NOMO-1 (cell line): Measurements from ENCODE around the gene TMEM176A.
A peak's percentile ranks its signal among the peaks of the same experiment; 100 is the strongest.
"Not testable (repeated sequence)": the region's sequence is repeated elsewhere in the genome, so short reads cannot be mapped to it uniquely, and the experiment has no call there.

Source experiments
- DNase-seq, 2 experiments: peaks; one replicate each; lab custom pipeline; 2025; ENCODE audit not compliant: unreplicated experiment in 2 of 2; lab: John Stamatoyannopoulos, UW

Gene TMEM176A, protein sequence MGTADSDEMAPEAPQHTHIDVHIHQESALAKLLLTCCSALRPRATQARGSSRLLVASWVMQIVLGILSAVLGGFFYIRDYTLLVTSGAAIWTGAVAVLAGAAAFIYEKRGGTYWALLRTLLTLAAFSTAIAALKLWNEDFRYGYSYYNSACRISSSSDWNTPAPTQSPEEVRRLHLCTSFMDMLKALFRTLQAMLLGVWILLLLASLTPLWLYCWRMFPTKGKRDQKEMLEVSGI

DNA sequence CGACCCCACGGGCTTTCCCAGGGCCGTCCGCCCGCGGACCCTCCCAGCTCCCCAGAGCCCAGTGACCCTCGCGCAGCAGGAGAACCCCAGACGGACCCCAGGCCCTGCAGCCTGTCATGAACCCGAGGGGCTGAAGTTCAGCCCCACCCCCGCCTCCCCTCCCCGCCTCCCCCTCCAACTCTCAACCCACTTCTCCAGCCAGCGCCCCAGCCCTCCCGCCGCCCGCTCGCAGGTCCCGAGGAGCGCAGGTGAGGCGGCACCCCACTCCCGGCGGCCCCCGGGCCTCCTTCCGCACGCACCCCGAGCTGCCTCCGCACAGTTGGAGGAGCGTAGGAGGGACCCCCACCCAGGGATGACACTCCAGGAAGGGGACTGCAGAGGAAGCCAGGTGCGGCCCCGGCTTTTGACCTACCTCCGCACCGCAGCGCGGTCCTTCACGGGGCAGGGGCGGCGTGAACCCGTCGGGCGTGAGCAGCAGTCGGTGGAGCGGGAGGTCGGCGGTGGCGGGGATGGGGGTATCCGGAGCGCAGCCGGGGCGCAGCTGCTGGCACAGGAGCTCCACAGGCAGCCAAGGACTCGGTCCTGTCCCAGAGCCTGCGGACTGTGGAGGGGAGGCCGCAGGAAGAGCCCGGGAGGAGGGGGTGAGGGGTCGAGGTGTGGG, at the start of gene TMEM176A:
TMEM176A (plus strand) TSS at position 189 of the 661 bp plus-strand sequence. CDS start 782 bp downstream, outside the sequence.
- no peak for DNase-seq

DNA sequence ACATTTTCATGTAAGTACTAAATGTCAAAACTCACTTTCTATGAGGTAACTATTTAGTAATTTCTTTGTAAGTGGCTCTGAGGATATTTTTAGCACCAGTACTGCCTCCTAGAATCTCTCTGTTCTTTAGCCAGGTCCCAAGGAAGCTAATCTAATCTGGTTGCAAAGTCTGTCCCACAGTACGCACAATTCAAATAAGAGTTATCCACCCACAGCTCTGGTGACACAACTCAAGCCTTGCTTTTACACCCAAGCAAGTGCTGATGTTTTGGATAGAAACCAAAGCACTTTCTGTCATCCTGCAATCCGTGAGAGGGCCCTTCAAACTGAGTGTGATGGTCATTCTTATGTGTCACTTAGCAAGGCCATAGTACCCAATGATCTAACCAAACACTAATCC, 48.9 kb upstream of the TMEM176A start:
- no peak for DNase-seq

DNA sequence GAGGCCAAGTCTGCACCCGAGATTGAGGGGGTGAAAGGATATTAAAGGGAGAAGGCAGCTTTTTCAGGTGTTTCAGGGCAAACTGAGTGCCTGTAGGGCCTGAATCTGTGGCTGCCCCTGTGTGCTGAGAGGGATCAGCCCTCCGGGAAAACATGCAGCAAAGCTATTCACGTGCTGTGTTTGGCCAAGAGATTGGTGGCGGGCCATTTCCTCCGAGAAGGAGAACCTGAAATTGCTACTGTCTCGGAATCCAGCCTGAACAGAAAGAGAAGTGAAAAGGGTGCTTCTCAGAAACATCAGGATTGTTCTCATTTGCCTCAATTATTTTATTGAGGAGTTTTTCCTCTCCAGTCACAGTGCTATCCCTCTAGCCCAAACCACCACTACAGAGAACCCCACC, 47.3 kb upstream of the TMEM176A start:
- DNase-seq = peak in 1 of 2 experiments; percentile 2

DNA sequence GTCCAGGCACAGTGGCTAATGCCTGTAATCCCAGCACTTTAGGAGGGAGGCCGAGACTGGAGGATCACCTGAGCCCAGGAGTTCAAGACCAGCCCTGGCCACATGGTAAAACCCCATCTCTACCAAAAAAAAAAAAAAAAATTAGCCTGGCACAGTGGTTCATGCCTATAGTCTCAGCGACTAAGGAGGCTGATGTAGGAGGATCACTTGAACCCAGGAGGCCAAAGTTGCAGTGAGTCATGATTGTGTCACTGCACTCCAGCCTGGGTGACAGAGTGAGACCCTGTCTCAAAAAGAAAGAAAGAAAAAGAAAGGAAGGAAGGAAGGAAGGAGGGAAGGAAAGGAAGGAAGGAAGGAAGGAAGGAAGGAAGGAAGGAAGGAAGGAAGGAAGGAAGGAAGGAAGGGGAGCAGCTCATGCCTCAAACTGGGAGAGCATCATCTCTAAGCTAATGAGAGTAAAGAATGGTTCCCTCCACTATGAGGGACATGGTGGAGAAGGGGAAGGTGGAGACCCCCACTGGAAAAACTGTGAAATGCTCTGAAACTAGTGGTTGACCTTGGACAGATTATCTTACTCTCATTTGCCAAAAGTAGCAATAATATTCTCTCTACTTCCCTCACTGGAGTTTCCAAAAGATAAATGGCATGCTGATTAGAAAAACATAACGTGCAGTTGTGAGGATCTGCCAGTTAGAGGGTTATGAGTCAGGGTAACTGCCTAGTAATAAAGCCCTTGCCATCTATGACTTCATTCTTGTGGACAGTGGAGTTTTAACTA, 46.6 kb upstream of the TMEM176A start:
- DNase-seq = peak in 1 of 2 experiments; percentile 43

DNA sequence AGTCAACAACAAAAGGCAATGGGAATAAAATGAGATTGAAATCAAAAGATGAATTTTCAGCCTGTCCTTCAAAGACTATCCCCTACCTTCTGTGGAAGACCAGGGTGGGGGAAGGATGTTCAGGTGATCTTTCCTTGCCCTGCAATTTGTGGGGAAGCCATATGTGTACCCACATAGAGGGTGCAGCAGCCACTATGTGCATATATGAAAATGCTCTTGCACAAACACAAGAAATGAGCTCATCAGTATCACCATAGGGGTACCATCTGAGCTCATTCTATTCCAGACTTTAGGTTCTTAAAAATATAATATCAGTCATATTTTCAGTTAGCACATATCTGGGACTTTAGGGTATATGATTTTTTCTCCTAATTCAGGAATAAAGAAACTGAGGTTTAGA, 45.6 kb upstream of the TMEM176A start:
- DNase-seq = no peak

DNA sequence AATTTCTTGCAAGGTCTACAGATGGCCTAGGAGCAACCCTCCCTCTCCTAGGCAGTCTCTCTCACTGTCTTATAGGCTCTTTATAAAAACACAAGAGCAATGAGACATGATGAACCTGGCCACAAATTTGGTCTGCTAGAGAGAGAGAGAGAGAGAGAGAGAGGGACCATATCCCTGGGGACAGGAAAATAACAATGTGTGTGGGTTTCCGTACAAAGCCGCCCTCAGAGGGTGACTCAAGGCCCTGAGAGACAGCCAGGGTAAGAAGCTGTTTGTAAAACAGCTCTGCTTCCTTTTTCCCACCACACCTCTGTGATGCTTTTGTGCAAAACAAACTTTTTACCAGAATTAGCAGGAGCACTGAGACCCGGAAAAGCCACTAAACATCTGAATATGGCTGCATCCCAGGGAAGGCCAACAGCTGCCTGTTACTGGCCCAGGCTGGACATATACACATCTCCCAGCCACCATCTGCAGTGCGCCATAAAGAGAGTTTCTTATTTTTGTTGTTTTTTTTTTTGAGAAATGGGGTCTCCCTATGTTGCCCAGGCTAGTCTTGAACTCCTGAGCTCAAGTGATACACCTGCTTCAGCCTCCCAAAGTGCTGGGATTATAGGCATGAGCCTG, 45.0 kb upstream of the TMEM176A start:
- no peak for DNase-seq

DNA sequence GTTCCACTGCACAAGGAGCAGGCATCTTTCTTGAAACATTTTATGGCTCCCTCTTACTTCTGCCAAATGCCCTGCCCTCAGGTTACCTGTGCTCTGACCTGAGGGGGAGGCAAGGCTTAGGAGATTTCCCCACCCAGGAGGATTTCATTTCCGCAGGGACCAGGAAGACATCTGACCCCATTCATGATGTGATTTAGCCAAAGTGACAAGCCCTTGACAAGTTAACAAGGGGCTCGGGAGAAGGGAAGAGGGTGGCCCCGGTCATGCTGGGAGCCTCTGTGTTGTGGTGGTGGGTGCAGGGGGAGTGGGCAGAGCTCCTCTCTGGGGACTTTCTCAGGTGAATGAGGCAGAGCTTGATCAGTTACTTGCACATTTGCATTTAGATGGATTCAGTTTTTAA, 44.4 kb upstream of the TMEM176A start:
- DNase-seq = no peak

DNA sequence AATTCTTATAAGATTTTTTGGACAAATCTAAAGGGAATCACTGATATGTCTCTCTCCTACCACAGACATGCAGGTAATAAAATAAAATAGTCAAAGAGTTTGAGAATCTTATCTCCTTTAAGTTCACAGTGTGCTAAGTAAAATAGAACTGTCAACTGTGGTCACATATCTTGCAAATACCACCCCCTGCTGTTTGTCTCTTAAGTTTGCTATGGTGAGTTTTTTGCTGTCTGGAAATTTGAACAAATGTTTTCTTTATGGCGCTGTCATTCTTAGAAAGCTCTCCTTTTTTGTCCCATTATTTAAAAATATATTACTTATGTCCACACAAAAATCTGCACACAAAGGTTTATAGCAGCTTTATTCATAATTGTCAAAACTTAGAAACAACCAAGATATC, 43.7 kb upstream of the TMEM176A start:
- DNase-seq = no peak

DNA sequence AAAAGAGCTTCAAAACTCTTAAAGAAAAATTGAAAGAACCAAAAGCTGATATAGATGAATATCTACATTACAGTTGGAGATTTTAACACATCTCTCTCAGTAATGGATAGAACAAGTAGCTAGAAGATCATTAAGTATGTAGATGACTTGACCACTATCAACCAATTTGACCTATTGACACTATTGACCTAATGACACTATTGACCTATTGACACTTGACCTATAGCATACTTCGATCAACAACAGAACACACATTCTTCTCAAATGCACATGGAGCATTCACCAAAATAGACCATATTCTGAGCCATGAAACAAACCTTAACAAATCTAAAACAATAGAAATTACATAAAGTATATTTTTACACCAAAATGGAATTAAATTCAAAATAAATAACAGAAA, 41.1 kb upstream of the TMEM176A start:
- no peak for DNase-seq

DNA sequence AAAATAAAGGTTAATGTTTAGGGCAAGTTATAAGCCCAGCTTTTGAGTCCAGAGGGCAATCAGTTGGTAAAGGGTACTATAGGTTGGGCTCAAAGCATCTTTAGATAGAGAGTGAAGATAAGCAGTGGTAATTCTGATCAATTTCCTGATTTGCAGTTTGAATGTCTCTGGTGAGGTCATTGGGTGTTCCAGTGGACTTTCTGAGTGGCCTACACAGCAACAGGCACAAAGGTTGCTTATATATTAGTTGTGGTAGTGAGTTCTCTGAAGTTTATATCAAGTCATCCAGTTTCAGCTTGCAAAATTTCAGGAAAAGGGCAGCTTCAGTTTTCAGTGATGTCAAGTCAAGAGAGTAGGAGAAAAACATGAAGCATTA, 34.2 kb upstream of the TMEM176A start:
- DNase-seq = no peak

DNA sequence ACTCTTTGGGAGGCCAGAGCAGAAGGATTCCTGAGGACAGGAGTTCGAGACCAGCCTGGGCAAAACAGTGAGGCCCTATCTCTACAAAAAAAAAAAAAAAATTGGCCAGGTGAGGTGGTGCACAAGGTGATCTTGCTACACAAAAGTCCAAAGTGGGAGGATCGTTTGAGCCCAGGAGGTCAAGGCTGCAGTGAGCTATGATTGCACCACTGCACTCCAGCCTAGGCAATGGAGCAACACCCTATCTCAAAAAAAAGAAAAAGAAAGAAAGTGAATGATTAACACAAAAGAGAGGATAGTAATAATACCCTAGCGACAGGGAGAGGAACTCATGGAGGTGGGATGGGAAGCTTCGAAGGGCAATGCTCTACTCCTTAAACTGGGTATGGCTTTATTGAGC, 30.8 kb upstream of the TMEM176A start:
- DNase-seq = no peak

DNA sequence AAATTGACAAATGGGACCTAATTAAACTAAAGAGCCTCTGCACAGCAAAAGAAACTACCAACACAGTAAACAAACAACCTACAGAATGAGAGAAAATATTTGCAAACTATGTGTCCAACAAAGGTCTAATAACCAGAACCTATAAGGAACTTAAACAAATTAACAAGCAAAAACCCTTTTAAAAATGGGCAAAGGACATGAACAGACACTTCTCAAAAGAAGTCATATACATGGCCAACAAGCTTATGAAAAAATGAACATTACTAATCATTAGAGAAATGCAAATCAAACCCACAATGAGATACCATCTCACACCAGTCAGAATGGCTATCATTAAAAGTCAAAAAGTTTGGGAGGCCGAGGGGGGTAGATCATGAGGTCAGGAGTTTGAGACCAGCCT, 26.4 kb upstream of the TMEM176A start:
- not testable (repeated sequence) for DNase-seq

DNA sequence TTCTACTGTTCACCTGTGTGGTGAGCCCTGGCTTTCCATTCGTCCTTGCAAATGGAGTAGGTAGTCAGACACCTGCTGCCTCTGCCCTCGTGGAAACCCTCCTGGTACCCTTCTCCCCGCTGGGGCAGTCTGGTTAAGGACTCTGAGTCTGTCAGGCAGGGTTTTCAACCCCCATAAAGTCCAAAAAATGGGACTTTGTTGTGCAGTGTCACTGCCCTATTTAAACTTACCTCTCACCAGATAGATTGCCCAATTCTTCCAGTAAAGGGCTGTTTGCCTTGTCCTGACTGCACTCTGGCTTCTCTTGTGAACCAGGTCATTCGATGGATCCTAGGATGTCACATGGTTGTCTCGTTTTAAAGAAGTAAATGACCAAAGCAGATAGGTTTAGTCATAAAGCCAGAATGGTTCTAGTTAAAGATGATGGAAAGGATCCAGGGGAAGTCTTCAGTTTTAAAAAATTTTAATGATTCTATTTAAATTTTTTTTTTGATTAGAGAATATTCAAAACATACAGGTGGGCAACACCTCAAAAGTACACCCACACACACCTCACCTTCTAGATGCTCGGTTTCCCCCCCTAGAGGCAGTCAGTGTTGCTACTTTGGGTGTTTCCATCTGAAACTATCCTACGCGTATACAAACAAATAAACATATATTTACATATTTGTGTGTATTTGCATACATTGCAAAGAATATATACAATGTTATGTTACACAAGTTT, 22.4 kb upstream of the TMEM176A start:
- DNase-seq = no peak

DNA sequence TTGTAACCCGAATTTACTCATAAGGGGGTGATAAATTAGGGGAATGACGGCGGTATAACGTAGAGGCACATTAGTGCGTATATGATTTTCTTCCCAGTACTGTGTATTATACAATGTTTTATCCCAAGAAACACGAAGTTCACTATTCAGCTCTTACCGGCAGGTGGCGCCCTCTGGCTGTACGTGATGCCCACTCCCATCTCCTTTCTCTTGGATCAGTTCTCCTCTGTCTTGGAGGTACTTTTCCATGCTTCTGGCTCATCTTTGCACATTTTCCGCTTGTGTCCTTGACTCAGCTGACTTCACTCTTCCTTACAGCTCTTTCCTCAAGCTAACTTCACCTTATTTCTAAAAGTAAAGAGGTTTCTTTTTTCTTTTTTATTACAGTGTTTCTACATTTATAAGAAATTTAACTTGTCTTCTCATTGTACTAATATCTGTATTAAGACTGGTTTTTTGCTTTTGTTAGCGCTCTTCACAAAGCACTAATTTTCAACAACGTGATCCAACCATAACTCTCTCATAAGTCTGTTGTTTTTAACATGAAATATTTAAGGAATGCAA, 21.7 kb upstream of the TMEM176A start:
- DNase-seq = peak in 1 of 2 experiments; percentile 34

DNA sequence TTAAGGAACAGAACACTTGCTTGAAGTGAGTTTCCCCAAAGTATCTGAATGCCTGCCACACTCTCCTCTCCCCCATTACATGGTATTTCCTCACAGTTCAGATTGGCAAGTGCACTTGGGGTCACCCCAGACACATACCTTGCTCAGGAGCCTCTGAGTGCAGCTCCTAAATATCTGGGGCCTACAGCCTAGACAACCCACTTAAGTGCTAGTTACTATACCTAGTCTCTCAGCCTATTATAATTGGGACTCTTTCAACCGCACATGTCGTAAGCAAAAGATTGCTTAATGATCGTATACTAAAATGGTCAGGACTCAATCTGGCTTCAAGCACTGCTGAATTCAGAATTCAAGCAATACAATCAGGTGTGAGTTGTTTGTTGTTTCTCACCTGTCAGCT, 20.3 kb upstream of the TMEM176A start:
- DNase-seq = peak in 1 of 2 experiments; percentile 36

DNA sequence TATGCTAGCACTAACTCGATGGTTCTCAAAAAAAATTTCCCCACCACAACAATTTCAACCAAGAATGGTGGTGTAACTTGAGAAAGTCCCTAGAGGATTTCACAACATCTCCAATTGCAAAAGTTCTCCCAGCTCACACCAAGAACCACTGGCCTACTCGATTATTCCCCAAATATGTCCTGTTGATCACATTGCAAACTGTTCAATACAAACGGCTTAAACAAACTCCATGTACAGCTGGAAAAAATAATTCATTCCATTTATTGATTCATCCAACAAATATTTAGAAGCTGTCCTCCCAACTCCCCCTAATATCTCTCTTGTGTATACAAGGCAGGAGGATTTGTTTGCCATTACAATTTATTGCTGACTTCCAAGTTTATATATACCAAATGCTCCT, 19.5 kb upstream of the TMEM176A start:
- DNase-seq = no peak

DNA sequence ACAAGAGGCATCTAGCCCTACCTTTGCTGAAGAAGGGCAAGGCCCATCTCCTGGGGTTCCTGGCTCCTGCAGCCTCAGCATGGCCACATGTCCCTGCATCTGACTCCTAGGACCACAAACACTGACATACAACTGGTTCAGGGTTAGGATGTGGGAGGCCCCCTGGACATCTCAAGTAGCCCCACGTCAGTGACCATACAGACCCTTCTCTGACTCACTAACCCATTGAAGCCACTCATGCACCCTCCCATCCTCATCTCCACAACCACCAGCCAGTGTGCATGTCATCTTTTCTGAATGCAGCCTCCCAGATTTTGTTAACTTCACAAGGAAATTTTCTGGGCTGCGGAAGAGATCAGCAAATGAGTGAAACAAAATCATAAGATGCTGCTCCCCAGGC, 18.6 kb upstream of the TMEM176A start:
- no peak for DNase-seq

DNA sequence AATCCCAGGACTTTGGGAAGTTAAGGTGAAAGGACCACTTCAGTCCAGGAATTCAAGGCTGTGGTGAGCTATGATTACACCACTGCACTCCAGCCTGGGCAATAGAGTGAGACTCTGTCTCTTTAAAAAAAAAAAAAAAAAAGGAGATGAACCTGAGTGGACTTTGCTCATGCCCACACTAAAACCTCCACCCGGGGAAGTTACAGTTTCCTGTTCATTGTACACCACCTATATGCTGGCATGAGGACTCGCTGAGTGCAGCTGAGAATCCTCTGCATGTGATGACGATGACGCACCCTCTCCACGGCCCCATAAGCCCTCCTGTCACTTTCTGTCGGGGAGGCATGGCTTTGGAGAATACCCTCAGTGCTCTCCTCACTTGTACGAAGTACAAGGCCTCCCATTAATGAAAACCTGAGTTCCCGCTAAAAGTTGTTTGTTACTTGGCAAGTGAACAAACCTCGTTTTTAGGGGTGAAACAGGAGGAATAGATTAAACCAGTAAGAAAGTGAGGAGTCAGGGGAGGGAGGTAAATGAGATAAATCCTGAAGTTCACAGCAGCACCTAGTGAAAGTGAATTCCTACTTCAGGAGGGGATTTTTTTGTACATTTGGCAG, 16.3 kb upstream of the TMEM176A start:
- peak; percentile 56 to 58 for DNase-seq

DNA sequence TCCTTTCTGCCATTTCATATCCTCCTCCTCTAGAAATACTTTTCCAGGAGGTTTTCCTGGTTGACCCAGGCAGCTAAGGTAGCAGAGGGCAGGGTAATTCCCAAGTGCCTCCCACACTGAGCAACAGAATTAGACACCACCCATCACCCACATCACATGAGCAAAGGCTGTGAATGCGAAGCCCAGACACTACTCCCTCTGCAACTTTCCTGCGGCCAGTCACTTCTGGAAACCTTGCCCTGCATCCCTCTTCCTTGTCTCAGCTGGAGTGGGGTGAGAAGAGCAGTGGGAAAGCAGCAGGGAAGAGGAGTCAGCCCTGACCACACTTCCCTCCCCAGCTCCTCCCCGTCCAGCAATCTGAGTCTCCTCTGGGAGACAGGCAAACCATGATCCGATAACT, 15.6 kb upstream of the TMEM176A start:
- DNase-seq = no peak
